Esophagus muscularis mucosa (tissue), 2 donors: Measurements from ENCODE around the gene CNTRL.

Experiments
- POLR2A ChIP-seq: fragments of 450-650 bp; IDR thresholded peaks from one replicate; pipeline ENCODE4 v1.6.1; 2017; ENCODE audit warnings: antibody characterized with exemption, moderate library complexity, mild to moderate bottlenecking, low read depth
- POLR2AphosphoS5 ChIP-seq, 2 donors: sonication (generic); formaldehyde crosslinking; IDR thresholded peaks; one replicate each; pipeline ENCODE4 v1.6.1; 2017; ENCODE audit warnings: antibody characterized with exemption in 2 of 2

DNA sequence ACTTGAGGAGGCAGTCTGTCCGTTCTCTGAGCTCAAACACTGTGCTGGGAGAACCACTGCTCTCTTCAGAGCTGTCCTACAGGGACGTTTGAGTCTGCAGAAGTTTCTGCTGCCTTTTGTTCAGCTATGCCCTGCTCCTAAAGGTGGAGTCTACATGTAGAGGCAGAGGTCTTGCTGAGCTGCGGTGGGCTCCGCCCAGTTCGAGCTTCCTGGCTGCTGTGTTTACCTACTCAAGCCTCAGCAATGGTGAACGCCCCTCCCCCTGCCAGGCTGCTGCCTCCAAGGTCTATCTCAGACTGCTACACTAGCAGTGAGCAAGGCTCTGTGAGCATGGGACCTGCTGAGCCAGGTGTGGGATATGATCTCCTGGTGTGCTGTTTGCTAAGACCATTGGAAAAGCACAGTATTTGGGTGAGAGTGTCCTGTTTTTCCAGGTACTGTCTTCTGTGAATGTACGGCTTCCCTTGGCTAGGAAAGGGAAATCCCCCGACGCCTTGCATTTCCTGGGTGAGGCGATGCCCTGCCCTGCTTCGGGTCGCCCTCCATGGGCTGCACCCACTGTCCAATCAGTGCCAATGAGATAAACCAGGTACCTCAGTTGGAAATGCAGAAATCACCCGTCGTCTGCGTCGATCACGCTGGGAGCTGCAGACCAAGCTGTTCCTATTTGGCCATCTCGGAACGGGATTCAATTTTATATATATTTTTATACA lies 58.5 kb downstream of the CNTRL start:
- no peak for TF ChIP-seq POLR2A
- no peak for TF ChIP-seq POLR2AphosphoS5 (IDR thresholded peaks at IDR 0.05)
